ENCODE results near the gene ST3GAL4. TPM values are rescaled to one million over a fixed set of nuclear protein-coding genes. Genes with fewer than 3 reads are reported as not detected.
A peak's percentile ranks its signal among the peaks of the same experiment; 100 is the strongest.

The ST3GAL4 gene
- polyA plus RNA-seq, 1 of the 3 experiments (the other 2 are of a cell fraction), result 32.0 TPM

DNA sequence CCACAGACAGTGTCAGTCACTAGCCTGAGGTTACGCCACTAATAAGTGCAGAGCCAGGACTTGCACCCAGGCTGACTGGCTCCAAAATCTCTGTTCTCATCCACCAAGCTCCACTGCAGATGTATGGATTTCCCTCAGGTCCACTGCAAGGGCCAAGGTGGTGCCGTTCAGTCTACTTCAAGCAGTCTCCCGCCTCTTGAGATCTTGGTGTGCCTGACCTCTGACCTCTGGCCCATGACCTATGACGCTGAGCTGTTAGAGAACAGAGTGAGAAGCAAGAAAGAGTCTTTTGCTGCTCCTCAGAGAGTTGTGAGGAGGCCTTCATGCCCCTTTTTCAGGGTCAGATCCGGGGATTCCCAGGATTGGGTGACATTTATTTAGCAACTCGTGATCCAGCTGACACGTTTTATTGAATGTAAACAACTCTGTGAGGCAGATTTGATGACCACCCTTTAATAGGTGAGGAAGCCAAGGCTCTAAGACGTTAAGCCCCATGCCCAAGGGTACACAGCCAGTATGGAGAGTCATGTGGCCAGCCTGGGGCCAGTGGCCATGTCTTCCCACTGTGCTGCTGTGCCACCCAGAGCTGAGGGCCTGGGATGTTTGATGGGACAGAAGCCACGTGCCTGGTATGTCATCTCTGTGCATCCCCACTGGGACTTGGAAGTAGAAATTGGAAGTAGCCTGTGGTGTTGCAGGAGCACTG lies 26.4 kb upstream of the ST3GAL4 start:
- no peak overlapping the region for H2AFZ ChIP-seq (ENCODE audit: low read depth)
- H3K4me2 ChIP-seq, result no peak overlapping the region
- ChIA-PET CTCF (interaction anchor here (1.3 to 3.6 kb wide), 2 partner anchors 19 to 51 kb away, joined by 3 to 18 read pairs; no protein-coding TSS in a partner anchor), POLR2A (interaction anchor here (0.6 kb wide), 1 partner anchor 29 kb away, joined by 4 read pairs; no protein-coding TSS in a partner anchor)
- peaks cover 12% of the 10 kb centered on the region for H3F3A ChIP-seq (replicated peaks; ENCODE audit: insufficient read depth)
- H3K4me3 ChIP-seq (ENCODE audit: low read depth in 2 of 2, low read length in 1 of 2), result no peak overlapping the region
- no peak overlapping the region for H3K9ac ChIP-seq
- no peaks in the 10 kb centered on the region for H3K9me2 ChIP-seq
- no peaks in the 10 kb centered on the region for H3K9me3 ChIP-seq
- DNase-seq, result no peak
- no peak overlapping the region for H3K27ac ChIP-seq (ENCODE audit: low read depth in 2 of 2, low read length in 1 of 2)
- peaks cover 19 to 21% of the 10 kb centered on the region in 2 experiments; a peak in 2 of 4 replicates for H3K4me1 ChIP-seq (ENCODE audit: control insufficient read depth in 1 of 2, insufficient read depth in 2 of 2, low read depth in 1 of 2, low read length in 1 of 2)
- no peaks in the 10 kb centered on the region for H3K27me3 ChIP-seq (ENCODE audit: insufficient read depth)
- no peaks in the 10 kb centered on the region for H4K20me1 ChIP-seq (ENCODE audit: insufficient read depth)
- no peaks in the 10 kb centered on the region for H3K36me3 ChIP-seq (replicated peaks in 1 of 2; ENCODE audit: control insufficient read depth in 1 of 2, insufficient read depth in 2 of 2, low read length in 1 of 2)
- TF ChIP-seq POLR2AphosphoS5 (IDR thresholded peaks at IDR 0.05; ENCODE audit: low read depth, low read length), result no peak
- WGBS (ENCODE audit: low lambda C conversion rate), result 89% methylated on average over 6 of the region's 9 CpGs
- H3K79me2 ChIP-seq (ENCODE audit: insufficient read depth), result no peaks in the 10 kb centered on the region; the same call in 1 of the 2 replicates

DNA sequence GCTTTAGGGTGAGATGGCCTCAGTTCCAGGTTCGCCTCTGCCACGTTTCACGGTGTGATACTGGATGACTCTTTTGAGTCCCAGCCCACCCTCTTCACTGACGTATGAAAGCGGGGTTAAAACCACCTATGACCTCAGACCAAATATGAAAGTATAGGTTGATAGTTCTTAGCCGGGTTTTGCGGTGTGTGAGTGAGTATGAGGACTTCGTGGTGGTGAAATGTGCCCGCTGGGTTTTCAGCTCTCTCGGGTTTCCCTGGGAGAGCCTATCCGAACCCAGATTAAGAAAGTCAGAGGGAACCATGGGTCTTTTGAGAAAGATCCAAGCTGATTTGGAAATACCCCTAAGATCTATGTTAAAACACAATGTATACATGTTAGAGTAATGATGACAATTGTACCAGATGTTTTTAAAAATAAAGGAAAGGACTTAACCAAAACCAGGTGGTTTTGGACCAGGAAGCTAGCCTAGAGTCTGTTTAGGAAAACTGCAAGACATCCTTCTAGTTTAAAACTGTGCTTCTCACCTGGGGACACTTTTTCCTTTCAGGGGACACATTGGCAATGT lies 25.8 kb upstream of the ST3GAL4 start:
- DNase-seq, result no peak
- POLR2A ChIA-PET, result interaction anchor here (0.6 to 1.5 kb wide), 2 partner anchors 10 to 30 kb away, joined by 3 to 4 read pairs; no protein-coding TSS in a partner anchor

DNA sequence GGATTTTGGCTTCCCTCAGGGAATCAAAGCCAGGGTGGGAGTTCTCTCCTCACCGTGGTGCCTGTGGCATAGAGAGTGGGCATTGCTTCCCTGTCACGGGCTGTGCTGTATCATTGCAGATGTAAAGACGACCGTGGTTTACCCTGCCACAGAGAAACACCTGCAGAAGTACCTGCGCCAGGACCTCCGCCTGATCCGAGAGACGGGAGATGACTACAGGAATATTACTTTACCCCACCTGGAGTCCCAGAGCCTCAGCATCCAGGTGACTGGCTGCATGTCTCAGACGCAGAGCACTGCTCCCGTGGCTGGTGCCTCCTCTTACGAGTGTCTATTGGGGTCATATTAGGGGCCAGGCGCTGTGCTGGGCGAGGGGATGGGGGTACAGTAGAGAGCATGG lies 24.2 kb upstream of the ST3GAL4 start:
- ChIA-PET POLR2A (interaction anchor here (1.5 kb wide), 1 partner anchor 12 kb away, joined by 3 read pairs; no protein-coding TSS in a partner anchor), CTCF (no interaction called here)
- H3K36me3 ChIP-seq (replicated peaks in 1 of 2; ENCODE audit: control insufficient read depth in 1 of 2, insufficient read depth in 2 of 2, low read length in 1 of 2), result no peaks in the 10 kb centered on the region
- TF ChIP-seq, protein P1, sequence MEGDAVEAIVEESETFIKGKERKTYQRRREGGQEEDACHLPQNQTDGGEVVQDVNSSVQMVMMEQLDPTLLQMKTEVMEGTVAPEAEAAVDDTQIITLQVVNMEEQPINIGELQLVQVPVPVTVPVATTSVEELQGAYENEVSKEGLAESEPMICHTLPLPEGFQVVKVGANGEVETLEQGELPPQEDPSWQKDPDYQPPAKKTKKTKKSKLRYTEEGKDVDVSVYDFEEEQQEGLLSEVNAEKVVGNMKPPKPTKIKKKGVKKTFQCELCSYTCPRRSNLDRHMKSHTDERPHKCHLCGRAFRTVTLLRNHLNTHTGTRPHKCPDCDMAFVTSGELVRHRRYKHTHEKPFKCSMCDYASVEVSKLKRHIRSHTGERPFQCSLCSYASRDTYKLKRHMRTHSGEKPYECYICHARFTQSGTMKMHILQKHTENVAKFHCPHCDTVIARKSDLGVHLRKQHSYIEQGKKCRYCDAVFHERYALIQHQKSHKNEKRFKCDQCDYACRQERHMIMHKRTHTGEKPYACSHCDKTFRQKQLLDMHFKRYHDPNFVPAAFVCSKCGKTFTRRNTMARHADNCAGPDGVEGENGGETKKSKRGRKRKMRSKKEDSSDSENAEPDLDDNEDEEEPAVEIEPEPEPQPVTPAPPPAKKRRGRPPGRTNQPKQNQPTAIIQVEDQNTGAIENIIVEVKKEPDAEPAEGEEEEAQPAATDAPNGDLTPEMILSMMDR (IDR thresholded peaks at IDR 0.05), result no peak
- TF ChIP-seq, protein P2, sequence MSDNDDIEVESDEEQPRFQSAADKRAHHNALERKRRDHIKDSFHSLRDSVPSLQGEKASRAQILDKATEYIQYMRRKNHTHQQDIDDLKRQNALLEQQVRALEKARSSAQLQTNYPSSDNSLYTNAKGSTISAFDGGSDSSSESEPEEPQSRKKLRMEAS (IDR thresholded peaks at IDR 0.05; ENCODE audit: low read depth), result no peak
- TF ChIP-seq, protein P3, sequence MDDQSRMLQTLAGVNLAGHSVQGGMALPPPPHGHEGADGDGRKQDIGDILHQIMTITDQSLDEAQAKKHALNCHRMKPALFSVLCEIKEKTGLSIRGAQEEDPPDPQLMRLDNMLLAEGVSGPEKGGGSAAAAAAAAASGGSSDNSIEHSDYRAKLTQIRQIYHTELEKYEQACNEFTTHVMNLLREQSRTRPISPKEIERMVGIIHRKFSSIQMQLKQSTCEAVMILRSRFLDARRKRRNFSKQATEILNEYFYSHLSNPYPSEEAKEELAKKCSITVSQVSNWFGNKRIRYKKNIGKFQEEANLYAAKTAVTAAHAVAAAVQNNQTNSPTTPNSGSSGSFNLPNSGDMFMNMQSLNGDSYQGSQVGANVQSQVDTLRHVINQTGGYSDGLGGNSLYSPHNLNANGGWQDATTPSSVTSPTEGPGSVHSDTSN (IDR thresholded peaks at IDR 0.05), result no peak
- no peak for TF ChIP-seq TEAD4 (IDR thresholded peaks at IDR 0.05; ENCODE audit: borderline replicate concordance, insufficient read depth)
- no peak for TF ChIP-seq GATA2 (CRISPR knock-in tag; IDR thresholded peaks at IDR 0.05)
- TF ChIP-seq EZH2phosphoT487 (IDR thresholded peaks at IDR 0.05; ENCODE audit: borderline replicate concordance, low read depth), result no peak
- TF ChIP-seq, protein P4, sequence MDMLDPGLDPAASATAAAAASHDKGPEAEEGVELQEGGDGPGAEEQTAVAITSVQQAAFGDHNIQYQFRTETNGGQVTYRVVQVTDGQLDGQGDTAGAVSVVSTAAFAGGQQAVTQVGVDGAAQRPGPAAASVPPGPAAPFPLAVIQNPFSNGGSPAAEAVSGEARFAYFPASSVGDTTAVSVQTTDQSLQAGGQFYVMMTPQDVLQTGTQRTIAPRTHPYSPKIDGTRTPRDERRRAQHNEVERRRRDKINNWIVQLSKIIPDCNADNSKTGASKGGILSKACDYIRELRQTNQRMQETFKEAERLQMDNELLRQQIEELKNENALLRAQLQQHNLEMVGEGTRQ (IDR thresholded peaks at IDR 0.05; ENCODE audit: borderline replicate concordance, low read depth, low read length), result no peak
- TF ChIP-seq SIN3A (IDR thresholded peaks at IDR 0.05; ENCODE audit: borderline replicate concordance, low read depth, low read length), result no peak
- TF ChIP-seq RXRA (IDR thresholded peaks at IDR 0.05; ENCODE audit: borderline replicate concordance, low read depth), result no peak
- no peak for TF ChIP-seq GABPA (IDR thresholded peaks at IDR 0.05; ENCODE audit: low read depth)
- no peak for TF ChIP-seq RFX5 (IDR thresholded peaks at IDR 0.05; ENCODE audit: low read length)
- peaks cover 22 to 30% of the 10 kb centered on the region in 2 experiments; a peak in 3 of 4 replicates for H3K4me1 ChIP-seq (ENCODE audit: control insufficient read depth in 1 of 2, insufficient read depth in 2 of 2, low read depth in 1 of 2, low read length in 1 of 2)
- no peaks in the 10 kb centered on the region for H3K9me3 ChIP-seq
- H3K4me3 ChIP-seq (ENCODE audit: low read depth in 2 of 2, low read length in 1 of 2), result no peak overlapping the region
- no peaks in the 10 kb centered on the region for H3K27me3 ChIP-seq (ENCODE audit: insufficient read depth)
- no peaks in the 10 kb centered on the region for H3K9me2 ChIP-seq
- no peaks in the 10 kb centered on the region for H3K79me2 ChIP-seq (ENCODE audit: insufficient read depth)
- H2AFZ ChIP-seq (ENCODE audit: low read depth), result no peak overlapping the region
- no peaks in the 10 kb centered on the region for H4K20me1 ChIP-seq (ENCODE audit: insufficient read depth)
- WGBS (ENCODE audit: low lambda C conversion rate), result 100% methylated on average over 10 of the region's 13 CpGs
- H3K4me2 ChIP-seq, result no peak overlapping the region
- peak overlapping the region in 1 of 2 experiments; percentile 23; a peak in 1 of 4 replicates for H3K27ac ChIP-seq (ENCODE audit: low read depth in 2 of 2, low read length in 1 of 2)
- DNase-seq, result no peak
- peaks cover 18% of the 10 kb centered on the region for H3F3A ChIP-seq (replicated peaks; ENCODE audit: insufficient read depth)
- no peak overlapping the region for H3K9ac ChIP-seq

More for the DNA sequence above, 25.8 kb upstream of the ST3GAL4 start:
- no peaks in the 10 kb centered on the region for H4K20me1 ChIP-seq (ENCODE audit: insufficient read depth)
- 94% methylated on average over 11 of the region's 11 CpGs for WGBS (ENCODE audit: low lambda C conversion rate)
- CTCF ChIA-PET, result interaction anchor here (1.1 to 3.6 kb wide), 3 partner anchors 19 to 151 kb away, joined by 3 to 18 read pairs (median 3); no protein-coding TSS in a partner anchor
- H3K27ac ChIP-seq (ENCODE audit: low read depth in 2 of 2, low read length in 1 of 2), result no peak overlapping the region
- no peaks in the 10 kb centered on the region for H3K9me3 ChIP-seq
- no peaks in the 10 kb centered on the region for H3K36me3 ChIP-seq (replicated peaks in 1 of 2; ENCODE audit: control insufficient read depth in 1 of 2, insufficient read depth in 2 of 2, low read length in 1 of 2)
- H3K4me1 ChIP-seq (ENCODE audit: control insufficient read depth in 1 of 2, insufficient read depth in 2 of 2, low read depth in 1 of 2, low read length in 1 of 2), result peaks cover 19 to 26% of the 10 kb centered on the region in 2 experiments; a peak in 3 of 4 replicates
- H3K79me2 ChIP-seq (ENCODE audit: insufficient read depth), result no peaks in the 10 kb centered on the region; the same call in 1 of the 2 replicates
- H2AFZ ChIP-seq (ENCODE audit: low read depth), result no peak overlapping the region
- TF ChIP-seq GATA2 (CRISPR knock-in tag; IDR thresholded peaks at IDR 0.05), result no peak
- TF ChIP-seq NFIC (IDR thresholded peaks at IDR 0.05; ENCODE audit: borderline replicate concordance), result no peak
- no peak for TF ChIP-seq RCOR1 (IDR thresholded peaks at IDR 0.05; ENCODE audit: low read length)
- no peak for TF ChIP-seq FOSL2 (IDR thresholded peaks at IDR 0.05; ENCODE audit: borderline replicate concordance, low read depth)
- no peak for TF ChIP-seq EZH2phosphoT487 (IDR thresholded peaks at IDR 0.05; ENCODE audit: borderline replicate concordance, low read depth)
- TF ChIP-seq TAF1 (IDR thresholded peaks at IDR 0.05; ENCODE audit: borderline replicate concordance, low read depth, low read length), result no peak
- no peak for TF ChIP-seq JUND (IDR thresholded peaks at IDR 0.05)
- no peak for TF ChIP-seq RAD21 (IDR thresholded peaks at IDR 0.05; ENCODE audit: low read length)
- no peaks in the 10 kb centered on the region for H3K27me3 ChIP-seq (ENCODE audit: insufficient read depth)
- H3F3A ChIP-seq (replicated peaks; ENCODE audit: insufficient read depth), result peaks cover 16% of the 10 kb centered on the region
- no peak overlapping the region for H3K4me3 ChIP-seq (ENCODE audit: low read depth in 2 of 2, low read length in 1 of 2)
- no peaks in the 10 kb centered on the region for H3K9me2 ChIP-seq
- H3K9ac ChIP-seq, result no peak overlapping the region
- H3K4me2 ChIP-seq, result no peak overlapping the region
